Neural cell (in vitro differentiated cells): Measurements from ENCODE around the gene TMEM255B. TPM values are rescaled to one million over a fixed set of nuclear protein-coding genes. Genes with fewer than 3 reads are reported as not detected.

ENCODE experiments used
- H2AFZ ChIP-seq: fragments of 200-600, 300-800 bp; sonication (generic), shearing (Covaris generic); 2 replicates; pipeline ENCODE4 v1.6.0; 2014; ENCODE audit warnings: low read depth, mild to moderate bottlenecking, antibody characterized with exemption, low read length, moderate library complexity
- H3F3A ChIP-seq: fragments of 200-600 bp; shearing (Covaris generic); 2 replicates; pipeline ENCODE4 v1.6.1; 2016; ENCODE audit warnings: mild to moderate bottlenecking, moderate library complexity, mixed read lengths, antibody characterized with exemption, low read length; ENCODE audit not compliant: insufficient read depth, poor library complexity, severe bottlenecking
- H3K27ac ChIP-seq: fragments of 200-600, 300-800 bp; sonication (generic), shearing (Covaris generic); 2 replicates; pipeline ENCODE4 v1.5.1; 2014; ENCODE audit warnings: mild to moderate bottlenecking, low read length, moderate library complexity
- H3K27me3 ChIP-seq: fragments of 300-800, 200-600 bp; sonication (generic), shearing (Covaris generic); 2 replicates; pipeline ENCODE4 v1.6.0; 2014; ENCODE audit warnings: mild to moderate bottlenecking, low read depth, low read length, moderate library complexity; ENCODE audit not compliant: insufficient read depth
- H3K36me3 ChIP-seq: fragments of 300-800, 200-600 bp; sonication (generic), shearing (Covaris generic); 2 replicates; pipeline ENCODE4 v1.5.1; 2014; ENCODE audit warnings: mild to moderate bottlenecking, antibody characterized with exemption, low read length, moderate library complexity; ENCODE audit not compliant: insufficient read depth
- H3K4me2 ChIP-seq: fragments of 300-800, 200-600 bp; sonication (generic), shearing (Covaris generic); 2 replicates; pipeline ENCODE4 v1.6.0; 2014; ENCODE audit warnings: mild to moderate bottlenecking, low read length
- H3K4me3 ChIP-seq: fragments of 300-800, 200-600 bp; sonication (generic), shearing (Covaris generic); 2 replicates; pipeline ENCODE4 v1.5.1; 2014; ENCODE audit warnings: mild to moderate bottlenecking, low read length, moderate library complexity
- H3K79me2 ChIP-seq: fragments of 200-600 bp; shearing (Covaris generic); replicated peaks from 2 replicates; pipeline ENCODE4 v1.6.0; 2014; ENCODE audit warnings: mild to moderate bottlenecking, low read length, moderate library complexity; ENCODE audit not compliant: insufficient read depth
- H3K9ac ChIP-seq: fragments of 300-800, 200-600 bp; sonication (generic), shearing (Covaris generic); 2 replicates; pipeline ENCODE4 v1.6.1; 2016; ENCODE audit warnings: mild to moderate bottlenecking, low read length, mixed read lengths
- H3K9me2 ChIP-seq: fragments of 200-600 bp; shearing (Covaris generic); 2 replicates; pipeline ENCODE4 v1.6.1; 2016; ENCODE audit warnings: mild to moderate bottlenecking, low read length, mixed read lengths; ENCODE audit not compliant: insufficient read depth
- H3K9me3 ChIP-seq: fragments of 200-600, 300-800 bp; sonication (generic), shearing (Covaris generic); 2 replicates; pipeline ENCODE4 v1.6.1; 2016; ENCODE audit warnings: mild to moderate bottlenecking, mixed run types, low read length, moderate library complexity, mixed read lengths
- H4K20me1 ChIP-seq: fragments of 200-600 bp; shearing (Covaris generic); 2 replicates; pipeline ENCODE4 v1.6.1; 2016; ENCODE audit warnings: mild to moderate bottlenecking, mixed run types; ENCODE audit not compliant: insufficient read depth
- EP300 ChIP-seq: fragments of 450-650 bp; conservative IDR thresholded peaks from 2 replicates; pipeline ENCODE4 v1.6.1; 2014; ENCODE audit warnings: antibody characterized with exemption, mild to moderate bottlenecking, moderate library complexity; ENCODE audit not compliant: poor library complexity, severe bottlenecking
- EZH2 ChIP-seq: fragments of 200-600, 300-800 bp; shearing (Covaris generic), sonication (generic); IDR thresholded peaks from 2 replicates; pipeline ENCODE4 v1.6.1; 2014; ENCODE audit warnings: antibody characterized with exemption, low read length, borderline replicate concordance, mild to moderate bottlenecking; ENCODE audit not compliant: insufficient read depth, poor library complexity, severe bottlenecking
- MXI1 ChIP-seq: fragments of 450-650 bp; conservative IDR thresholded peaks from 2 replicates; pipeline ENCODE4 v1.6.1; 2014; ENCODE audit warnings: antibody characterized with exemption, mild to moderate bottlenecking; ENCODE audit not compliant: poor library complexity, severe bottlenecking
- POLR2AphosphoS5 ChIP-seq: IDR thresholded peaks from 2 replicates; pipeline ENCODE4 v1.6.1; 2012
- RAD21 ChIP-seq: fragments of 450-650 bp; conservative IDR thresholded peaks from 2 replicates; pipeline ENCODE4 v1.6.1; 2014; ENCODE audit warnings: antibody characterized with exemption, mild to moderate bottlenecking, moderate library complexity
- REST ChIP-seq: IDR thresholded peaks from 2 replicates; pipeline ENCODE4 v1.6.1; 2012; ENCODE audit warnings: borderline replicate concordance
- SMC3 ChIP-seq: fragments of 450-650 bp; conservative IDR thresholded peaks from 2 replicates; pipeline ENCODE4 v1.6.1; 2014; ENCODE audit warnings: antibody characterized with exemption, mild to moderate bottlenecking, moderate library complexity; ENCODE audit not compliant: poor library complexity
- TAF1 ChIP-seq: IDR thresholded peaks from 2 replicates; pipeline ENCODE4 v1.6.1; 2012; ENCODE audit warnings: low read depth
- polyA plus RNA-seq: library from polyadenylated mRNA; depleted of rRNA; stranded (reverse); fragments of >200 nt; gene quantifications from 2 replicates; pipeline ENCODE4 v1.2.3, GENCODE V29; 2014
- TF ChIP-seq, protein P1 (sequence below): fragments of 450-650 bp; IDR thresholded peaks from 2 replicates; pipeline ENCODE4 v1.5.1; 2014; ENCODE audit warnings: antibody characterized with exemption, mild to moderate bottlenecking, moderate library complexity; ENCODE audit not compliant: poor library complexity, severe bottlenecking

Gene TMEM255B
- polyA plus RNA-seq, 1 donor from 2014 or later, result not detected

- Histone ChIP-seq H3K9me2 (no peaks in the 10 kb centered on the region), H3K9me3 (no peaks in the 10 kb centered on the region), H3K27ac (no peak overlapping the region), H3K9ac (no peak overlapping the region), H3K27me3 (no peaks in the 10 kb centered on the region), H4K20me1 (no peaks in the 10 kb centered on the region), H3K4me3 (no peak overlapping the region), H3K79me2 (no peaks in the 10 kb centered on the region), H3K36me3 (no peaks in the 10 kb centered on the region), H3F3A (no peaks in the 10 kb centered on the region), H2AFZ (no peak overlapping the region), H3K4me2 (no peak overlapping the region)
- TF ChIP-seq TAF1, result no peak
- no peak for TF ChIP-seq SMC3
- no peak for TF ChIP-seq MXI1
- no peak for TF ChIP-seq REST
- TF ChIP-seq, protein P1, sequence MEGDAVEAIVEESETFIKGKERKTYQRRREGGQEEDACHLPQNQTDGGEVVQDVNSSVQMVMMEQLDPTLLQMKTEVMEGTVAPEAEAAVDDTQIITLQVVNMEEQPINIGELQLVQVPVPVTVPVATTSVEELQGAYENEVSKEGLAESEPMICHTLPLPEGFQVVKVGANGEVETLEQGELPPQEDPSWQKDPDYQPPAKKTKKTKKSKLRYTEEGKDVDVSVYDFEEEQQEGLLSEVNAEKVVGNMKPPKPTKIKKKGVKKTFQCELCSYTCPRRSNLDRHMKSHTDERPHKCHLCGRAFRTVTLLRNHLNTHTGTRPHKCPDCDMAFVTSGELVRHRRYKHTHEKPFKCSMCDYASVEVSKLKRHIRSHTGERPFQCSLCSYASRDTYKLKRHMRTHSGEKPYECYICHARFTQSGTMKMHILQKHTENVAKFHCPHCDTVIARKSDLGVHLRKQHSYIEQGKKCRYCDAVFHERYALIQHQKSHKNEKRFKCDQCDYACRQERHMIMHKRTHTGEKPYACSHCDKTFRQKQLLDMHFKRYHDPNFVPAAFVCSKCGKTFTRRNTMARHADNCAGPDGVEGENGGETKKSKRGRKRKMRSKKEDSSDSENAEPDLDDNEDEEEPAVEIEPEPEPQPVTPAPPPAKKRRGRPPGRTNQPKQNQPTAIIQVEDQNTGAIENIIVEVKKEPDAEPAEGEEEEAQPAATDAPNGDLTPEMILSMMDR, result no peak
- TF ChIP-seq EZH2, result no peak
- no peak for TF ChIP-seq RAD21
- no peak for TF ChIP-seq POLR2AphosphoS5
- no peak for TF ChIP-seq EP300
Observed at GRCh38 chr13:113850722-113851479, 91.9 kb downstream of the TMEM255B start.

- H3K27me3 ChIP-seq, result no peaks in the 10 kb centered on the region
- H3K9me2 ChIP-seq, result no peaks in the 10 kb centered on the region
- no peaks in the 10 kb centered on the region for H3K9me3 ChIP-seq
- no peaks in the 10 kb centered on the region for H3F3A ChIP-seq
- TF ChIP-seq REST (no peak), TAF1 (no peak), POLR2AphosphoS5 (no peak), EZH2 (no peak), SMC3 (no peak), MXI1 (no peak), RAD21 (no peak), EP300 (no peak)
- TF ChIP-seq, protein P1, result no peak
- H3K9ac ChIP-seq, result no peak overlapping the region
- no peak overlapping the region for H3K4me2 ChIP-seq
- no peaks in the 10 kb centered on the region for H3K79me2 ChIP-seq
- H4K20me1 ChIP-seq, result no peaks in the 10 kb centered on the region
- H3K4me3 ChIP-seq, result no peak overlapping the region
- H3K36me3 ChIP-seq, result no peaks in the 10 kb centered on the region
- H3K27ac ChIP-seq, result no peak overlapping the region
- no peak overlapping the region for H2AFZ ChIP-seq
Observed at GRCh38 chr13:113851480-113851803, 92.4 kb downstream of the TMEM255B start.
